HG03060 (cell line): ENCODE data around the gene FRMD4A.

Experiments
- ATAC-seq: cut with Tn5 transposase; IDR thresholded peaks from one replicate; pipeline ENCODE4 v1.9.1; 2021; ENCODE audit warnings: low read depth, moderate number of reproducible peaks; ENCODE audit not compliant: unreplicated experiment

FRMD4A gene

DNA sequence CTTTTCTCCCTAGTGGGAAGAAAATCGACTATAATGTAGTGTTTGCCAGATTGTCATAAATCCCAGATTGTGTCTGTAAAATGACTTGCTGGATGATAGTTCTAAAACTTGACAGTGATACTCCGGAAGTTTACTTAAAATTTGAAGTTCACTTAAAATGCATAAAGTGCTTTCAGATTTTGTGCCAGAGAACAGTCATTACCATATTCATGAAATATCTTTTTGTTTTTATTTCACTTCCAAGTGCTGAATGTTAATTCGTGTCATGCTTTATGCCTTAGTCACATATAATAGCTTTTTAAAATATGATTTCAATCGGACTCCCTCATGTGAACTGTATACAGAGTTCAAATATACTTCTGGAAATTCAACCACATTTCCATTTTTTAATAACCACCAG, 713.6 kb downstream of the FRMD4A start:
- no peak for ATAC-seq

- no peak for ATAC-seq
These were observed 714.9 kb downstream of the FRMD4A start for GRCh38 chr10:13615650-13616300.

DNA sequence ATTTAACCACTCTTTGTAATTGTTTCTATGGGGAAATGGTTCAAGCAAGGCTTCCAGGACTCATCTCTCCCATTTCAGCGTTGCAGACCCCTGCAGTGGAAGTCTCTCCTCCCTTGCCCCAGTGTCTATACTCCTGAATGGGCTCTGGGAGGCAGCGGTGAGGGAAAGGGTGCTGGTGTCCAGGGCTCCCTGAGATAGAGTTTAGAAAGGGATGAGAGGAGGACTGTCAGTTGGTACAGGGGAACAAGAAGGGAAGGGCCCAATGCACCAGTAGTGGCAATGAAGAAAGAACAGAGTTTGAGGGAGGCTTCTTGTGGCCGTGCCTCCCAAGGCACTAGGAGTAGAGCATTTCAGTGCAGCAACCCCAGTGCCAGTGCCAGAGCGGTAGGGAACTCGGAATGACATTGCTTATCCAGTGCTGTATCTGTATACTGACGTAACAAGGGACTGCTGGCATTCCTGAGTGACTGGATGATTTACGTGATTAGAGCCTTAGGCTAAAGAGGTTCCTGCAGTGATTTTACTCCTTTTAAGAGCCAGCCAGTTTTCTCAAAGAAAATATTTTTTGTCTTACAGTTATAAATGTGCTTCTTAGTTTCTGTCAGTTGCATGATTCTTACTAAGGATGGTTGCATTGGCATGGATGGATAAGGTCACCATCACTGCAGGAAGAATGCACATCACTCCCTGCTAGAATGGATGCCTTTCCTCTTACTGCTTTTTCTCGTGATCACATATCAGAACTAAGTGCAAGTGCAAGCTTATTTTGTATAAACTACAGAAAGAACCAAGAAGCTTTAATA, 716.0 kb downstream of the FRMD4A start:
- no peak for ATAC-seq

GRCh38 chr10:13613519-13613918, 717.2 kb downstream of the FRMD4A start:
- no peak for ATAC-seq

DNA sequence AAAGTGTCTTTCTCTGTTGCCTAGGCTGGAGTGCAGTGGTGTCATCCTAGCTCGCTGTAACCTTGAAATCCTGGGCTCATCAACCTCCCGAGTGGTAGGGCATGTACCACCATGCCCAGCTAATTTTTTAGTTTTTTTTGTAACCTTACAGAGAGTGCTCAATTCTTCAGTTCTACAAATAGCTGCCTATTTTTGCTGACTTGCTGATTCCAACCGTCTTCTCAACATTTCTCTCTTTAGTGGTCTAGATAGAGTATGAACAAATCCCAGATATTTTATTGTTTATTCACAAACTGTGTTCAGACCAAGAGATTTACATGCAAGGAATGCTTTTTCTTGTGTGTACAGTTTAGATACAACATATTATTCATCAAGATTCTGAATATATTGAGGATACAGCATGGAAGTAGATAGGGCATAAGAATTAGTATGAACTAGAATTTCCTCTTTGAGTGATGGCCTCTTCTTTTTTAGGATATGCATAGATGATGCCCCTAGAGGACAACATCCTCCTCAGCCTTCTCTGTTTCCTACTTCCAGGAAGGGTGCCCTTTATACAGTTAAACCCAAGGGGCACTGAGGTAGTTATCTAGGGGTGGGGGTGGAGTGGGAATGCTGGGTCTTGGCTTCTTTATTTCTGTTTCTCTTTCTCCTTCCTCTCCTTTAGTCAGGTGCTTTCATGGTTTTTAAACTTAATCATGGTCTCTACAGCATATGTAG, 717.9 kb downstream of the FRMD4A start:
- ATAC-seq: no peak

DNA sequence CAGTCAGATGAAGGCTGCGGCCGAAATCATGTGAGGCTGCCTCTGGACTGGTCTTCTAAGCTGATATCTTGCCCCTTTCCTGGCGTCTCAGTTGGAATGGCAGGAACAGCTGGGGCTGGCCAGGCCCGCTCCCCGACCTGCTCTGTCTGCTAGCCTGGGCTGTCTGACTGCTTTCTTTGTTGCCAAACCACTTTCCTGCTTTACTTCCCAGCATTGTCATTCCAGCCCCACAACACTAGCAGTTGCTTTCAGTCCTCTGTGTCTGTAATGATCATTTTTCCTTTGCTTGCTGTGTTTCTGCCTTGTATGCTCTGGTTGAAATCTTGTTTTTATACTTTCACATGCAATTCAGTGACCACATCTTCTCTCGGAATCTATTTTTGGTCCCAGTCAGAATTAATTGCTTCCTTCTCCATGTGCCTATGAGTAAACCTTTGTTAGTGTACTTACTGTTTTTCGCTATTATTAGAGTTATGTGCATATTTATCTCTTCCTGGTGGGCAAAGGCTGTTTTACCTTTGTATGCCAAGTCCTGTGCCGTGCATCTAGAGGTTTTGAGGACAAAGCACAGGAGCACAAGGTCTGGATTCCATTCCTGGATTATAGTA, 722.4 kb downstream of the FRMD4A start:
- no peak for ATAC-seq

DNA sequence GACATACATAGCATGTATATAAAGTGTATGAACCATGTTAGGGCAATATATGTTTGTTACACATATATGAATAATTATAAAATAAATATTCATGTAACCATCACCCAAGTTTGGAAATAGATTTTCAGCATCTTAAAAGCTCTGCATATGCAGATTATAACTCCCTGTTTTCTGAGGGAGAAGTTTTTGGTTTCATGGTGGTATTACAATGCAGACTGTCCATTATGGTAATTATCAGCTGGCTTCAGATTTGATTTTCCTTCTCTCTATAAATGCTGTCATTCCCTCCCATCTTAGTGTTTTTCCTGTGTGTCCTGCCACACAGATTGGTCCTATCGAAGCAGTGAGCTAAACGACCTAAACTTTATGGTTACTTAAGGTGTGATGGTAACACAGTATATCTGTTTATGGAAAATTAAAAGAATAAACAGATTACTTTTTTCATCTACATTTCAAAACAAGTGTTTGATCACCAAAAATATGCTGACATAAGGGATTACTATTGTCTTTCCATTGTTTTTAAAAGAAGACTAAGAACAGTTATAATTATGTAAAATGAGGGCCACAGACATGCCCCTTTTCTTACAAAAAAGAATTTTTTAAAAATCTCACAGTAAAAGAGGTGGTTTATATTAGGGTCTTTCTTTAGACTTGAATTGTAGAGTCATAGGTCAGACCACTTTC, 726.2 kb downstream of the FRMD4A start:
- ATAC-seq: no peak

- no peak for ATAC-seq
These were observed 732.8 kb downstream of the FRMD4A start for GRCh38 chr10:13597909-13598308.

GRCh38 chr10:13594641-13595040, 736.1 kb downstream of the FRMD4A start:
- no peak for ATAC-seq
